ENCODE results near the gene MOB3A.

Gene MOB3A

GRCh38 chr19:2123682-2124387, 27.7 kb upstream of the MOB3A start:
- DNase-seq, result no peak

- DNase-seq, result no peak
Observed at GRCh38 chr19:2122982-2123381, 26.9 kb upstream of the MOB3A start.

GRCh38 chr19:2122251-2122650, 26.1 kb upstream of the MOB3A start:
- no peak for DNase-seq

- no peak for DNase-seq
Observed at GRCh38 chr19:2121416-2122051, 25.4 kb upstream of the MOB3A start.

- no peak for DNase-seq
Observed at GRCh38 chr19:2120821-2121220, 24.7 kb upstream of the MOB3A start.

- DNase-seq, result no peak
Observed at GRCh38 chr19:2119921-2120785, 24.0 kb upstream of the MOB3A start.

GRCh38 chr19:2118438-2118837, 22.3 kb upstream of the MOB3A start:
- DNase-seq, result no peak

GRCh38 chr19:2117215-2117960, 21.3 kb upstream of the MOB3A start:
- DNase-seq, result no peak

- no peak for DNase-seq
Observed at GRCh38 chr19:2116507-2116906, 20.4 kb upstream of the MOB3A start.

GRCh38 chr19:2115911-2116426, 19.8 kb upstream of the MOB3A start:
- DNase-seq, result no peak

GRCh38 chr19:2115324-2115723, 19.2 kb upstream of the MOB3A start:
- no peak for DNase-seq

- DNase-seq, result no peak
Observed at GRCh38 chr19:2114821-2115220, 18.7 kb upstream of the MOB3A start.

GRCh38 chr19:2114218-2114617, 18.1 kb upstream of the MOB3A start:
- no peak for DNase-seq

- no peak for DNase-seq
Observed at GRCh38 chr19:2113439-2114211, 17.5 kb upstream of the MOB3A start.

- DNase-seq, result no peak
Observed at GRCh38 chr19:2112516-2113320, 16.6 kb upstream of the MOB3A start.

- DNase-seq, result no peak
Observed at GRCh38 chr19:2111886-2112285, 15.8 kb upstream of the MOB3A start.

GRCh38 chr19:2111425-2111824, 15.3 kb upstream of the MOB3A start:
- DNase-seq, result no peak

- no peak for DNase-seq
Observed at GRCh38 chr19:2110822-2111221, 14.7 kb upstream of the MOB3A start.

GRCh38 chr19:2109046-2109864, 13.1 kb upstream of the MOB3A start:
- no peak for DNase-seq
